ENCODE results near the gene DMGDH.
"Not testable (repeated sequence)": the region's sequence is repeated elsewhere in the genome, so short reads cannot be mapped to it uniquely, and the experiment has no call there.

DMGDH gene

GRCh38 chr5:79020861-79021561 is 48.5 kb downstream of the DMGDH start:
- in situ Hi-C loops (cut with HindIII; ENCODE audit: low sequenced_read_pairs): no loop called here

GRCh38 chr5:79014631-79015030 is 54.8 kb downstream of the DMGDH start:
- in situ Hi-C loops (cut with HindIII; ENCODE audit: low sequenced_read_pairs): no loop called here

- in situ Hi-C loops (cut with HindIII; ENCODE audit: low sequenced_read_pairs): no loop called here
Observed at GRCh38 chr5:79011869-79012268, 57.6 kb downstream of the DMGDH start.

- in situ Hi-C loops (cut with HindIII; ENCODE audit: low sequenced_read_pairs): no loop called here
Observed at GRCh38 chr5:79011219-79011836, 58.1 kb downstream of the DMGDH start.

- in situ Hi-C loops (cut with HindIII; ENCODE audit: low sequenced_read_pairs): no loop called here
Observed at GRCh38 chr5:79008362-79008761, 61.1 kb downstream of the DMGDH start.

GRCh38 chr5:79007872-79008271 is 61.6 kb downstream of the DMGDH start:
- in situ Hi-C loops (cut with HindIII; ENCODE audit: low sequenced_read_pairs): no loop called here

- in situ Hi-C loops (cut with HindIII; ENCODE audit: low sequenced_read_pairs): no loop called here
Observed at GRCh38 chr5:79005936-79006631, 63.4 kb downstream of the DMGDH start.

- in situ Hi-C loops (cut with HindIII; ENCODE audit: low sequenced_read_pairs): no loop called here
Observed at GRCh38 chr5:79005151-79005550, 64.3 kb downstream of the DMGDH start.

- in situ Hi-C loops (cut with HindIII; ENCODE audit: low sequenced_read_pairs): no loop called here
Observed at GRCh38 chr5:79002374-79002773, 67.1 kb downstream of the DMGDH start.

- in situ Hi-C loops (cut with HindIII; ENCODE audit: low sequenced_read_pairs): no loop called here
Observed at GRCh38 chr5:79001471-79001870, 68.0 kb downstream of the DMGDH start.

GRCh38 chr5:78997090-78997489 is 72.4 kb downstream of the DMGDH start:
- in situ Hi-C loops (cut with HindIII; ENCODE audit: low sequenced_read_pairs): loop anchor here (5.0 kb wide), 1 partner anchor 45 kb away; no protein-coding TSS in a partner anchor

- in situ Hi-C loops (cut with HindIII; ENCODE audit: low sequenced_read_pairs): loop anchor here (5.0 kb wide), 1 partner anchor 43 kb away; no protein-coding TSS in a partner anchor
Observed at GRCh38 chr5:78995521-78996007, 73.9 kb downstream of the DMGDH start.

GRCh38 chr5:78993165-78993564 is 76.3 kb downstream of the DMGDH start:
- in situ Hi-C loops (cut with HindIII; ENCODE audit: low sequenced_read_pairs): no loop called here

- in situ Hi-C loops (cut with HindIII; ENCODE audit: low sequenced_read_pairs): no loop called here
Observed at GRCh38 chr5:78992146-78992545, 77.3 kb downstream of the DMGDH start.

GRCh38 chr5:78989080-78989479 is 80.4 kb downstream of the DMGDH start:
- in situ Hi-C loops (cut with HindIII; ENCODE audit: low sequenced_read_pairs): no loop called here

- in situ Hi-C loops (cut with HindIII; ENCODE audit: low sequenced_read_pairs): no loop called here
Observed at GRCh38 chr5:78985725-78986223, 83.7 kb downstream of the DMGDH start.

- in situ Hi-C loops (cut with HindIII; ENCODE audit: low sequenced_read_pairs): no loop called here
Observed at GRCh38 chr5:78985116-78985724, 84.3 kb downstream of the DMGDH start, which contains the start of gene ARSB. ARSB (minus strand) TSS chr5:78985310; CDS start chr5:78985248, 62 bp downstream.

- in situ Hi-C loops (cut with HindIII; ENCODE audit: low sequenced_read_pairs): no loop called here
Observed at GRCh38 chr5:78984439-78985115, 84.9 kb downstream of the DMGDH start.

- in situ Hi-C loops (cut with HindIII; ENCODE audit: low sequenced_read_pairs): no loop called here
Observed at GRCh38 chr5:78983601-78984438, 85.7 kb downstream of the DMGDH start.

- in situ Hi-C loops (cut with HindIII; ENCODE audit: low sequenced_read_pairs): not testable (repeated sequence)
Observed at GRCh38 chr5:78983194-78983593, 86.3 kb downstream of the DMGDH start.

Measured in endothelial cell of hepatic sinusoid (primary cell).